A549 (cell line): ENCODE data around the gene TENM3. TPM values are rescaled to one million over a fixed set of nuclear protein-coding genes. Genes with fewer than 3 reads are reported as not detected.
"Not testable (repeated sequence)": the region's sequence is repeated elsewhere in the genome, so short reads cannot be mapped to it uniquely, and the experiment has no call there.

Source experiments
- ATAC-seq, 2 experiments: fragments of 200-7000 bp in 1 of 2; fragments of >200 bp in 1 of 2; cut with Nextera tagmentation in 1 of 2; cut with Tn5 transposase in 1 of 2; 3 replicates each; pipeline versions ENCODE4 v1.8.0 to v1.9.1; 2018 to 2020; ENCODE audit warnings: mild to moderate bottlenecking in 1 of 2, moderate library complexity in 1 of 2
- CTCF ChIA-PET: fragments of 300-600 bp; sonication (Branson Sonifier 250); formaldehyde crosslinking; extraction: SDS; loops from one replicate; lab custom pipeline; 2021; ENCODE audit warnings: antibody characterized with exemption, inconsistent platforms; lab: Yijun Ruan, JAX
- POLR2A ChIA-PET: fragments of 350-600 bp; formaldehyde crosslinking; extraction: SDS; loops from one replicate; lab custom pipeline; 2021; ENCODE audit warnings: antibody characterized with exemption, inconsistent platforms; lab: Yijun Ruan, JAX
- DNase-seq, 2 experiments: peaks; one replicate each; pipeline versions ENCODE4 v3.0.0 to v3.0.0-alpha.2; 2011 to 2016; ENCODE audit warnings: low read depth in 1 of 2, low spot score in 1 of 2
- FAIRE-seq: peaks from 2 replicates; lab custom pipeline; 2011; peaks lifted over from hg19 to GRCh38; lab: Jason Lieb, UNC
- H3K27ac ChIP-seq, 2 experiments: fragments of >200 bp; sonication (Bioruptor Twin); formaldehyde crosslinking; 3 replicates each; pipeline ENCODE4 v1.5.1; 2016 to 2017
- H3K4me1 ChIP-seq: fragments of >200 bp; sonication (Bioruptor Twin); formaldehyde crosslinking; 3 replicates; pipeline ENCODE4 v1.6.1; 2016
- H3K4me2 ChIP-seq: fragments of >200 bp; sonication (Bioruptor Twin); formaldehyde crosslinking; 3 replicates; pipeline ENCODE4 v1.6.1; 2016
- H3K4me3 ChIP-seq: fragments of >200 bp; sonication (Bioruptor Twin); formaldehyde crosslinking; 3 replicates; pipeline ENCODE4 v1.5.1; 2016
- H3K9me3 ChIP-seq: fragments of >200 bp; sonication (Bioruptor Twin); formaldehyde crosslinking; 3 replicates; pipeline ENCODE4 v1.6.1; 2016
- ATOH8 ChIP-seq: fragments of 250-450 bp; sonication (Bioruptor Pico); IDR thresholded peaks from 2 replicates; pipeline ENCODE4 v1.5.0; 2020; ENCODE audit warnings: low read depth, mild to moderate bottlenecking, moderate library complexity
- BCL3 ChIP-seq: fragments of >200 bp; sonication (Bioruptor Twin); formaldehyde crosslinking; IDR thresholded peaks from 3 replicates; pipeline ENCODE4 v1.6.1; 2016
- CBX8 ChIP-seq: fragments of 200-600 bp; sonication (generic); IDR thresholded peaks from 2 replicates; pipeline ENCODE4 v1.6.1; 2016
- CHD2 ChIP-seq: fragments of 150-350 bp; IDR thresholded peaks from 2 replicates; pipeline ENCODE4 v1.6.1; 2014; ENCODE audit warnings: low read length; ENCODE audit not compliant: partially characterized antibody
- CHD4 ChIP-seq: fragments of 200-600 bp; sonication (generic); IDR thresholded peaks from 2 replicates; pipeline ENCODE4 v1.6.1; 2016; ENCODE audit warnings: antibody characterized with exemption, mild to moderate bottlenecking, borderline replicate concordance
- EHMT2 ChIP-seq: fragments of 200-600 bp; sonication (generic); IDR thresholded peaks from 2 replicates; pipeline ENCODE4 v1.6.1; 2016; ENCODE audit warnings: antibody characterized with exemption, low read depth, mild to moderate bottlenecking, moderate library complexity
- EP300 ChIP-seq, 2 experiments: fragments of >200 bp; sonication (Bioruptor Twin); formaldehyde crosslinking; IDR thresholded peaks; 2 replicates in 1 of 2; 3 replicates in 1 of 2; pipeline ENCODE4 v1.6.1; 2016 to 2017
- FOSL2 ChIP-seq, 2 experiments: fragments of 450-650 bp in 1 of 2; fragments of >200 bp in 1 of 2; sonication (Bioruptor Twin) in 1 of 2; formaldehyde crosslinking; IDR thresholded peaks; 2 replicates each; pipeline versions ENCODE4 v1.5.0 to v1.6.1; 2016 to 2020; ENCODE audit warnings: mild to moderate bottlenecking in 1 of 2, moderate library complexity in 1 of 2
- GATA3 ChIP-seq: IDR thresholded peaks from 2 replicates; pipeline ENCODE4 v1.6.1; 2012; ENCODE audit warnings: borderline replicate concordance
- HMGXB4 ChIP-seq: fragments of 250-450 bp; sonication (Bioruptor Pico); IDR thresholded peaks from 2 replicates; pipeline ENCODE4 v1.5.0; 2021; ENCODE audit warnings: mild to moderate bottlenecking, moderate library complexity, borderline replicate concordance
- JUN ChIP-seq, 2 experiments: fragments of >200 bp; sonication (Bioruptor Twin); formaldehyde crosslinking; IDR thresholded peaks; 2 replicates in 1 of 2; 3 replicates in 1 of 2; pipeline ENCODE4 v1.6.1; 2016 to 2017
- JUNB ChIP-seq: fragments of >200 bp; sonication (Bioruptor Twin); formaldehyde crosslinking; IDR thresholded peaks from 2 replicates; pipeline ENCODE4 v1.6.1; 2016
- KDM5A ChIP-seq: fragments of 200-600 bp; sonication (generic); IDR thresholded peaks from 2 replicates; pipeline ENCODE4 v1.6.1; 2016; ENCODE audit warnings: antibody characterized with exemption, mild to moderate bottlenecking
- MAZ ChIP-seq: fragments of 150-350 bp; IDR thresholded peaks from 2 replicates; pipeline ENCODE4 v1.6.1; 2014; ENCODE audit warnings: antibody characterized with exemption, low read depth, low read length, borderline replicate concordance
- NPAS2 ChIP-seq: fragments of 250-450 bp; sonication (Bioruptor Pico); IDR thresholded peaks from 2 replicates; pipeline ENCODE4 v1.8.0; 2022; ENCODE audit warnings: mild to moderate bottlenecking, moderate library complexity, borderline replicate concordance
- POLR2A ChIP-seq: IDR thresholded peaks from 2 replicates; pipeline ENCODE4 v1.6.1; 2012; ENCODE audit warnings: mild to moderate bottlenecking, low read length
- RAD21 ChIP-seq, 2 experiments: fragments of >200 bp in 1 of 2; sonication (Bioruptor Twin) in 1 of 2; formaldehyde crosslinking in 1 of 2; IDR thresholded peaks in 1 of 2; conservative IDR thresholded peaks in 1 of 2; 2 replicates in 1 of 2; 3 replicates in 1 of 2; pipeline ENCODE4 v1.6.1; 2012 to 2018; ENCODE audit warnings: inconsistent platforms in 1 of 2
- RARB ChIP-seq: fragments of 250-450 bp; sonication (Bioruptor Pico); IDR thresholded peaks from 2 replicates; pipeline ENCODE4 v1.8.0; 2021; ENCODE audit warnings: mild to moderate bottlenecking, moderate library complexity
- RFX5 ChIP-seq: fragments of 450-650 bp; IDR thresholded peaks from 2 replicates; pipeline ENCODE4 v1.7.1; 2014; ENCODE audit warnings: antibody characterized with exemption, mild to moderate bottlenecking, moderate library complexity
- SREBF2 ChIP-seq: fragments of 450-650 bp; IDR thresholded peaks from 2 replicates; pipeline ENCODE4 v1.6.1; 2014; ENCODE audit warnings: mild to moderate bottlenecking, moderate library complexity
- TFCP2L1 ChIP-seq: fragments of 250-450 bp; sonication (Bioruptor Pico); IDR thresholded peaks from 2 replicates; pipeline ENCODE4 v1.5.0; 2021; ENCODE audit warnings: mild to moderate bottlenecking
- TP53 ChIP-seq: fragments of 250-450 bp; sonication (Bioruptor Pico); IDR thresholded peaks from 2 replicates; pipeline ENCODE4 v1.5.0; 2021; ENCODE audit warnings: mild to moderate bottlenecking, moderate library complexity
- ZFP36 ChIP-seq: fragments of 450-650 bp; IDR thresholded peaks from 2 replicates; pipeline ENCODE4 v1.6.1; 2014; ENCODE audit warnings: borderline replicate concordance; ENCODE audit not compliant: partially characterized antibody
- ZNF302 ChIP-seq: fragments of 250-450 bp; sonication (Bioruptor Pico); IDR thresholded peaks from 2 replicates; pipeline ENCODE4 v1.9.0; 2021; ENCODE audit warnings: inconsistent platforms, mild to moderate bottlenecking, moderate library complexity
- WGBS: methylation state at CpG from one replicate; pipeline ENCODE4 v1.1.6; 2017; ENCODE audit errors: missing lambda C conversion rate; 5-methylcytosine and 5-hydroxymethylcytosine counted together
- polyA plus RNA-seq, 4 experiments: library from polyadenylated mRNA; depleted of rRNA in 3 of 4; stranded (reverse); fragments of >200 nt; fragmentation: RNase III in 1 of 4; extraction: RNeasy Plus Mini Kit Qiagen cat#74134 plus additional on column Dnase treatment in 1 of 4; gene quantifications; 2 replicates in 3 of 4; 3 replicates in 1 of 4; pipeline ENCODE4 v1.2.3, GENCODE V29; 2011 to 2017

Gene TENM3
- polyA plus RNA-seq, 2 of the 4 experiments (the other 2 are of a cell fraction) = 2.4 to 7.3 TPM

DNA sequence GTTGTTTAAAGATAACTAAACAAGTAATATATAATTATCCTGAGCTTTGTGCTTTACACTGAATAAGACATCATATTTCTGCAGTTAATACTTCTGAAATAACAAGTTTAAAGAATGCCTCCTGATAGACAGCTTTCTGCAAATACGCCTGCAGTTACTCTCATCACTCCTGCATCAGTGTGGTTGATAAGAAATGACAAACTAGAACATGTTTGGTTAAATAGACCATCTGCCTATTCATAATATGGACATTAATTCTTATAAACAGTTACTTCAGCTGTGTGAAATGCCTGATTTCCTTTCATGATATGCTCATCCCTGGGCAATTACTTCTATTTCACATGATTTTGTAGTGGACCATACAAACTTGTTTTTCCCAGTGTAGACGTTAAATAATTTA, 7.0 kb upstream of the TENM3 start:
- no peak for DNase-seq
- peaks cover 38% of the 10 kb centered on the region for H3K4me1 ChIP-seq
- no peak for ATAC-seq
- POLR2A ChIA-PET = no interaction called here
- H3K9me3 ChIP-seq = no peaks in the 10 kb centered on the region
- CTCF ChIA-PET = interaction anchor here (1.4 kb wide), 1 partner anchor 10 kb away, joined by 4 read pairs; no protein-coding TSS in a partner anchor
- WGBS = 57% methylated on average over 2 of the region's 2 CpGs
- H3K27ac ChIP-seq = peak overlapping the region; percentile 50 to 76; a peak in 5 of 6 replicates
- no peak overlapping the region for H3K4me2 ChIP-seq
- no peak for FAIRE-seq
- no peak for TF ChIP-seq TFCP2L1 (CRISPR knock-in tag)
- no peak for TF ChIP-seq KDM5A
- TF ChIP-seq HMGXB4 (CRISPR knock-in tag) = no peak
- no peak for TF ChIP-seq ZNF302 (CRISPR knock-in tag)
- no peak for TF ChIP-seq RARB (CRISPR knock-in tag)
- TF ChIP-seq FOSL2 (IDR thresholded peaks at IDR 0.05) = no peak
- TF ChIP-seq FOSL2 (CRISPR knock-in tag; IDR thresholded peaks at IDR 0.05) = no peak
- TF ChIP-seq MAZ = no peak
- TF ChIP-seq RFX5 = no peak
- TF ChIP-seq SREBF2 = no peak
- no peak for TF ChIP-seq EHMT2
- TF ChIP-seq ATOH8 (CRISPR knock-in tag) = no peak
- TF ChIP-seq CBX8 = no peak
- no peak for TF ChIP-seq TP53 (CRISPR knock-in tag)
- no peak overlapping the region for H3K4me3 ChIP-seq

DNA sequence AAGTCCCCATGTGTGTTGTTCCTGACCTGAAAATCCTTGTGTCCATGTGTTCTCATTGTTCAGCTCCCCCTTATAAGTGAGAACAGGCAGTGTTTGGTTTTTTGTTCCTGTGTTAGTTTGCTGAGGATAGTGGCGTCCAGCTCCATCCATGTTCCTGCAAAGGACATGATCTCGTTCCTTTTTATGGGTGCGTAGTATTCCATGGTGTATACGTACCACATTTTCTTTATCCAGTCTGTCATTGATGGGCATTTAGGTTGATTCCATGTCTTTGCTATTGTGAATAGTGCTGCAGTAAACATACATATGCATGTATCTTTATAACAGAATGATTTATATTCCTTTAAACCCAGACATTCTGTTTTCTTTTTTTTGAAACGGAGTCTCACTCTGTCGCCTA, 6.2 kb upstream of the TENM3 start:
- ATAC-seq, FAIRE-seq, H3K9me3 ChIP-seq, CTCF ChIA-PET, POLR2A ChIA-PET, H3K4me3 ChIP-seq, H3K4me2 ChIP-seq, DNase-seq: not testable (repeated sequence)
- Histone ChIP-seq H3K4me1 (peaks cover 40% of the 10 kb centered on the region), H3K27ac (peak overlapping the region in 1 of 2 experiments; percentile 94; a peak in 4 of 6 replicates)
- 83% methylated on average over 6 of the region's 6 CpGs for WGBS

DNA sequence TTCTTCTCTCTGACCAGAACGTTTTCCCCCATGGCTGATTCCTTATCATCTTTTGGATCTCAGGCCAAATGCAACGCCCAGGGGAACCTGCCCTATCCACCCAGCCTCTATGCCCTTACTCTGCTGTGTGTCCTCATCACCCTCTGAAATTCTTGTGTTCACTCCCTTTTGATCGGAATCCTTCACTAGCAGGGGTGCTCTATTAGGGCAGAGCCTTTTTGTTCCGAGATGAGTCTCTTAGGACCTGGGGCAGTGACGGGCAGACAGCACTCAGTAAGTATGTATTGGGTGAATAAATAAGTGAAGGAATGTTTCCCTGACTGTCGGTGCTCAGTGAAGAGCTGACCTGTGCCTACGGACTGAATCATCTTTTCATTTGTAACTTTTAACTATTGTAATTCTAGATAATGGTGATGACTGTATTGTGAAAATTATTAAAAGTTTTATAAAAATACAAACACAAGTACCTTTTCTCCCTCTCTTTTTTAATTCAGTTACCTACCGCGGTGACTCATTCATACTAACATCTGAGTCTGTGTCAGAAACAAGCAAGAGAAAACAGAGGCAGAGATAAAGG, 4.8 kb upstream of the TENM3 start:
- DNase-seq (peak; percentile 18 to 66), FAIRE-seq (no peak), ATAC-seq (peak; percentile 74 to 80)
- 0 out of 3 replicates have a peak overlapping the region, but pooled peaks have one; percentile 12 for H3K4me3 ChIP-seq
- peak overlapping the region; percentile 90 to 94 for H3K27ac ChIP-seq
- no peaks in the 10 kb centered on the region for H3K9me3 ChIP-seq
- ChIA-PET POLR2A (interaction anchor here (1.0 kb wide), 1 partner anchor 13 kb away, joined by 3 read pairs; no protein-coding TSS in a partner anchor), CTCF (interaction anchor here (0.6 kb wide), 1 partner anchor 31 kb away, joined by 3 read pairs; no protein-coding TSS in a partner anchor)
- H3K4me1 ChIP-seq = peaks cover 40% of the 10 kb centered on the region
- WGBS = 12% methylated on average over 9 of the region's 9 CpGs
- TF ChIP-seq POLR2A = no peak
- peak; percentile 54 for TF ChIP-seq JUNB
- no peak for TF ChIP-seq CHD2
- TF ChIP-seq ATOH8 (CRISPR knock-in tag) = no peak
- TF ChIP-seq RAD21 (conservative IDR thresholded peaks at IDR 0.05 in 1 of 2, IDR thresholded peaks at IDR 0.05 in 1 of 2) = no peak
- peak; percentile 80 for TF ChIP-seq GATA3
- no peak for TF ChIP-seq CHD4
- TF ChIP-seq CBX8 = no peak
- no peak for TF ChIP-seq KDM5A
- peak in 1 of 2 experiments; percentile 76; a peak in 3 of 5 replicates for TF ChIP-seq JUN (IDR thresholded peaks at IDR 0.05)
- TF ChIP-seq TFCP2L1 (CRISPR knock-in tag) = no peak
- TF ChIP-seq ZFP36 = no peak
- TF ChIP-seq NPAS2 (CRISPR knock-in tag) = no peak
- TF ChIP-seq HMGXB4 (CRISPR knock-in tag) = no peak
- TF ChIP-seq EP300 (IDR thresholded peaks at IDR 0.05) = peak in 1 of 2 experiments; percentile 63; a peak in 1 of 5 replicates
- 0 out of 3 replicates have a peak, but pooled peaks have one; percentile 33 for TF ChIP-seq BCL3
- TF ChIP-seq FOSL2 (IDR thresholded peaks at IDR 0.05) = peak; percentile 29; the same call in 1 of the 2 replicates
- peak; percentile 75 for TF ChIP-seq FOSL2 (CRISPR knock-in tag; IDR thresholded peaks at IDR 0.05)
- H3K4me2 ChIP-seq = peak overlapping the region; percentile 54
